GM18858 (cell line): ENCODE data around the gene DNAJC10.
"Not testable (repeated sequence)": the region's sequence is repeated elsewhere in the genome, so short reads cannot be mapped to it uniquely, and the experiment has no call there.

Experiments
- ATAC-seq: cut with Tn5 transposase; IDR thresholded peaks from one replicate; pipeline ENCODE4 v1.9.1; 2021; ENCODE audit not compliant: unreplicated experiment

DNAJC10 gene

GRCh38 chr2:182724656-182725055, 8.6 kb downstream of the DNAJC10 start:
- no peak for ATAC-seq

GRCh38 chr2:182726473-182726872, 10.4 kb downstream of the DNAJC10 start:
- ATAC-seq: no peak

GRCh38 chr2:182728014-182728413, 12.0 kb downstream of the DNAJC10 start:
- no peak for ATAC-seq

- no peak for ATAC-seq
Measured at GRCh38 chr2:182729710-182730339, 13.8 kb downstream of the DNAJC10 start.

- no peak for ATAC-seq
Measured at GRCh38 chr2:182730486-182730885, 14.4 kb downstream of the DNAJC10 start.

- ATAC-seq: no peak
Measured at GRCh38 chr2:182732736-182733135, 16.7 kb downstream of the DNAJC10 start.

GRCh38 chr2:182733572-182733971, 17.5 kb downstream of the DNAJC10 start:
- no peak for ATAC-seq

- not testable (repeated sequence) for ATAC-seq
Measured at GRCh38 chr2:182736856-182737255, 20.8 kb downstream of the DNAJC10 start.

GRCh38 chr2:182740701-182741100, 24.6 kb downstream of the DNAJC10 start:
- ATAC-seq: no peak

- ATAC-seq: no peak
Measured at GRCh38 chr2:182741620-182742019, 25.6 kb downstream of the DNAJC10 start.

- ATAC-seq: no peak
Measured at GRCh38 chr2:182744490-182744889, 28.4 kb downstream of the DNAJC10 start.

- no peak for ATAC-seq
Measured at GRCh38 chr2:182745061-182745460, 29.0 kb downstream of the DNAJC10 start.

- ATAC-seq: not testable (repeated sequence)
Measured at GRCh38 chr2:182745894-182746293, 29.8 kb downstream of the DNAJC10 start.

GRCh38 chr2:182754231-182754630, 38.2 kb downstream of the DNAJC10 start:
- no peak for ATAC-seq

- no peak for ATAC-seq
Measured at GRCh38 chr2:182758379-182758778, 42.3 kb downstream of the DNAJC10 start.

- ATAC-seq: no peak
Measured at GRCh38 chr2:182761903-182762302, 45.8 kb downstream of the DNAJC10 start.

GRCh38 chr2:182763311-182763912, 47.4 kb downstream of the DNAJC10 start:
- no peak for ATAC-seq

GRCh38 chr2:182766626-182767025, 50.6 kb downstream of the DNAJC10 start:
- ATAC-seq: no peak

- no peak for ATAC-seq
Measured at GRCh38 chr2:182767578-182767977, 51.5 kb downstream of the DNAJC10 start.

GRCh38 chr2:182768950-182769349, 52.9 kb downstream of the DNAJC10 start:
- not testable (repeated sequence) for ATAC-seq

GRCh38 chr2:182779323-182779722, 63.3 kb downstream of the DNAJC10 start:
- ATAC-seq: no peak

- not testable (repeated sequence) for ATAC-seq
Measured at GRCh38 chr2:182781099-182781498, 65.0 kb downstream of the DNAJC10 start.

GRCh38 chr2:182782686-182783085, 66.6 kb downstream of the DNAJC10 start:
- not testable (repeated sequence) for ATAC-seq
